Activated CD4-positive, alpha-beta T cell treated with anti-CD3 and anti-CD28 coated beads for 36 hours (primary cell): Measurements from ENCODE around the gene NIM1K. TPM values are rescaled to one million over a fixed set of nuclear protein-coding genes. Genes with fewer than 3 reads are reported as not detected.
A peak's percentile ranks its signal among the peaks of the same experiment; 100 is the strongest.

ENCODE experiments used
- ATAC-seq: fragments of 200-7000 bp; cut with Tn5 transposase; one replicate; pipeline ENCODE4 v1.10.0; 2021; ENCODE audit warnings: mild to moderate bottlenecking, moderate library complexity
- CTCF ChIA-PET: fragments of 350-600 bp; sonication (Branson Sonifier 250); formaldehyde crosslinking; loops from one replicate; lab custom pipeline; 2021; ENCODE audit warnings: antibody characterized with exemption; lab: Charles Lee
- POLR2A ChIA-PET: fragments of 350-600 bp; sonication (Branson Sonifier 250); formaldehyde crosslinking; loops from one replicate; lab custom pipeline; 2021; ENCODE audit warnings: antibody characterized with exemption, inconsistent platforms; lab: Charles Lee
- DNase-seq: peaks from one replicate; pipeline ENCODE4 v3.0.0-alpha.2; 2020
- H3K27ac Mint-ChIP-seq: one replicate; pipeline ENCODE4 v1.8.0; 2021; ENCODE audit warnings: mixed read lengths
- H3K27me3 Mint-ChIP-seq: one replicate; pipeline ENCODE4 v1.8.0; 2021; ENCODE audit warnings: mixed read lengths
- H3K36me3 Mint-ChIP-seq: one replicate; pipeline ENCODE4 v1.8.0; 2021; ENCODE audit warnings: low read depth, mixed read lengths
- H3K4me1 Mint-ChIP-seq: one replicate; pipeline ENCODE4 v1.8.0; 2021; ENCODE audit warnings: mixed read lengths
- H3K4me3 Mint-ChIP-seq: one replicate; pipeline ENCODE4 v1.8.0; 2021; ENCODE audit warnings: mild to moderate bottlenecking, moderate library complexity, mixed read lengths
- H3K9me3 Mint-ChIP-seq: one replicate; pipeline ENCODE4 v1.8.0; 2021; ENCODE audit warnings: low read depth, mixed read lengths
- intact Hi-C, 2 experiments: fragments of 100-400 bp; cut with DNase I in 1 of 2; cut with micrococcal nuclease in 1 of 2; formaldehyde crosslinking; loops; one replicate each; pipeline versions ENCODE4 v1.14.2 to v1.15.1; 2022 to 2024; cut with DNase I, micrococcal nuclease
- total RNA-seq, 2 experiments: library from RNA; stranded (reverse); gene quantifications; one replicate each; pipeline ENCODE4 v1.2.3, GENCODE V29; 2021

NIM1K gene
- total RNA-seq, 2 experiments from 2014 or later = 2.1 to 2.3 TPM

GRCh38 chr5:43207601-43208000 lies 15.6 kb downstream of the NIM1K start:
- POLR2A ChIA-PET = no interaction called here
- no peaks in the 10 kb centered on the region for H3K36me3 Mint-ChIP-seq
- no peak for ATAC-seq
- intact Hi-C loops = no loop called here
- H3K9me3 Mint-ChIP-seq = no peaks in the 10 kb centered on the region
- no peak overlapping the region for H3K27ac Mint-ChIP-seq
- CTCF ChIA-PET = interaction anchor here (1.7 kb wide), 1 partner anchor 8 kb away, joined by 5 read pairs; no protein-coding TSS in a partner anchor
- H3K27me3 Mint-ChIP-seq = peaks cover 14% of the 10 kb centered on the region
- no peak overlapping the region for H3K4me3 Mint-ChIP-seq
- no peak for DNase-seq
- no peaks in the 10 kb centered on the region for H3K4me1 Mint-ChIP-seq

DNA sequence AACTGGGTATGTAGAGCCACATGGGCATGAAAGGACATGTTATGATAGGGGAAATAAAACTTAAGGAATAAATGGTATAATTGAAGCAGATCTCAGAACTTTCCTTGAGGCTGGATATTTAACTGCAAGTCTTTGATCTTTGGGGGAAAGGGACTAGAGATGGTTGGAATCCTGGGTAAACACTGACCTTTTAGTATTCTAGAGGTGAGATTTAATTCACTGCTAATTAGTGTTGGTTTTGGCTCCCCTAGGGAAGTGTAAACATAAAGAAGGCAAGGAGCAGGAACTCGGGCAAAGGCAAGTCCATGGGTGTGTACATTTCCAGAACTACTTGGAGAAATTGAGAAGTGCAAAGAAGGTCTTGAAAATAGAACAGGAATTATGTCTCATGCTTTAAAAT lies 16.6 kb downstream of the NIM1K start:
- no peak for ATAC-seq
- H3K27ac Mint-ChIP-seq = no peak overlapping the region
- H3K36me3 Mint-ChIP-seq = no peaks in the 10 kb centered on the region
- no peak for DNase-seq
- no peak overlapping the region for H3K4me3 Mint-ChIP-seq
- H3K9me3 Mint-ChIP-seq = no peaks in the 10 kb centered on the region
- intact Hi-C loops = no loop called here
- POLR2A ChIA-PET = no interaction called here
- peaks cover 14% of the 10 kb centered on the region for H3K27me3 Mint-ChIP-seq
- no peaks in the 10 kb centered on the region for H3K4me1 Mint-ChIP-seq
- CTCF ChIA-PET = interaction anchor here (1.7 kb wide), 1 partner anchor 9 kb away, joined by 5 read pairs; no protein-coding TSS in a partner anchor

DNA sequence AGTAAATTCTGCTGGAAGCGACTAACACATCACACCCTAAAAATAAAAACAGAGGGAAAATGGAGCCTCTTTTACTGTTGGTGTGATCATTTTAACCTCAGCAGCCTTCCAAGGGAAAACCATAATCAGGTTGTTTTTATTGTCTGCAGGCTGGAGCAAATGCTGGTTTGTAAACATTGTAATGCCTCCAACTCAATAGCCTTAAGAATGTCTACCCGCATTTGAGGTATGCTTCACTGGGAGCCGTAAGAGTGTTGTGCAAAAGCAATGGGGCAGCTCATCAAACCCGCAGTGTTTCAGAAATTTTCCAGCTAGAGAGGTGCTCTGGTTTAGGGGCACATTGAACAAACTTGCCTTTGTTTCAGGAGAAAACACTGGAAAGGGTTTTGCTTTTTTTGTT lies 17.0 kb downstream of the NIM1K start:
- DNase-seq (no peak), ATAC-seq (no peak)
- H3K4me1 Mint-ChIP-seq = no peaks in the 10 kb centered on the region
- POLR2A ChIA-PET = no interaction called here
- no peaks in the 10 kb centered on the region for H3K36me3 Mint-ChIP-seq
- no peak overlapping the region for H3K27ac Mint-ChIP-seq
- intact Hi-C loops = no loop called here
- H3K4me3 Mint-ChIP-seq = no peak overlapping the region
- peaks cover 14% of the 10 kb centered on the region for H3K27me3 Mint-ChIP-seq
- no peaks in the 10 kb centered on the region for H3K9me3 Mint-ChIP-seq
- CTCF ChIA-PET = interaction anchor here (0.6 kb wide), 1 partner anchor 15 kb away, joined by 3 read pairs; no protein-coding TSS in a partner anchor

DNA sequence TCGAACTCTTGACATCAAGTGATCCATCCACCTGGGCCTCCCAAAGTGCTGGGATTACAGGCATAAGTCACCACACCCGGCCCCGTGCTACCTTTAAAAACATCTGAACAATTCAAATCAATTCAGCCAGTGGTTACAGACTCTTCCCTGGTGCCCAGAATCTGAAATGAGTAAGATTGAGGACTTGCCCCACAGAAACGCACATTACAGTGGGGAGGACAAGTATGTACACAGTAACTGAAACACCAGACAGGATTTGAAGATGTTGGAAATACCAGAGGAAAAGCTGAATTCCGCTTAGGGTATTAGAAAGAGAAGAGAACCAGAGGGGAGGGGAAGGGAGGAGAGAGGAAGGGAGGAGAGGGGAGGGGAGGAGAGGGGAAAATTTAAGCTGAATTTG lies 17.8 kb downstream of the NIM1K start:
- ChIA-PET POLR2A (no interaction called here), CTCF (interaction anchor here (0.6 kb wide), 1 partner anchor 14 kb away, joined by 3 read pairs; no protein-coding TSS in a partner anchor)
- H3K27ac Mint-ChIP-seq = no peak overlapping the region
- peaks cover 14% of the 10 kb centered on the region for H3K27me3 Mint-ChIP-seq
- no peaks in the 10 kb centered on the region for H3K4me1 Mint-ChIP-seq
- intact Hi-C loops = no loop called here
- H3K9me3 Mint-ChIP-seq = no peaks in the 10 kb centered on the region
- DNase-seq (no peak), ATAC-seq (no peak)
- no peak overlapping the region for H3K4me3 Mint-ChIP-seq
- H3K36me3 Mint-ChIP-seq = no peaks in the 10 kb centered on the region

DNA sequence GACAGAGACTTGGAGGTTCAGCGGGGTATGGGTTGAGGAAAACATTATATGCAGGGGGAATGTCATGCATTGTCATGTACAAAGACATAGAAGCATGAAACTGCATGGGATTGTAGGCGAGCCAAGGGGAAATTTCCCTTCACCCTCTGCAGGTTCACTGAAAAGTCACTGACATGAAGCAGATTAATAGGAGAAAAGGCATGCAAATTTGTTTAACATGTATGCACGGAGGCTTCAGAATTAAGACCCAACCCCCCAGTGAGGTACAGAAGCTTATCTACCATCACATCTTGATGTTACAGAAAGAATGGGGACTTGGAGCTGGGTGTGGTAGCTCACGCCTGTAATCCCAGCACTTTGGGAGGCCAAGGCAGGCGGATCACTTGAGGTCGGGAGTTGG lies 18.5 kb downstream of the NIM1K start:
- H3K27ac Mint-ChIP-seq = no peak overlapping the region
- intact Hi-C loops = no loop called here
- no peaks in the 10 kb centered on the region for H3K4me1 Mint-ChIP-seq
- no peak for ATAC-seq
- H3K9me3 Mint-ChIP-seq = no peaks in the 10 kb centered on the region
- no peak for DNase-seq
- H3K4me3 Mint-ChIP-seq = no peak overlapping the region
- ChIA-PET POLR2A (no interaction called here), CTCF (no interaction called here)
- peaks cover 14% of the 10 kb centered on the region for H3K27me3 Mint-ChIP-seq
- no peaks in the 10 kb centered on the region for H3K36me3 Mint-ChIP-seq

DNA sequence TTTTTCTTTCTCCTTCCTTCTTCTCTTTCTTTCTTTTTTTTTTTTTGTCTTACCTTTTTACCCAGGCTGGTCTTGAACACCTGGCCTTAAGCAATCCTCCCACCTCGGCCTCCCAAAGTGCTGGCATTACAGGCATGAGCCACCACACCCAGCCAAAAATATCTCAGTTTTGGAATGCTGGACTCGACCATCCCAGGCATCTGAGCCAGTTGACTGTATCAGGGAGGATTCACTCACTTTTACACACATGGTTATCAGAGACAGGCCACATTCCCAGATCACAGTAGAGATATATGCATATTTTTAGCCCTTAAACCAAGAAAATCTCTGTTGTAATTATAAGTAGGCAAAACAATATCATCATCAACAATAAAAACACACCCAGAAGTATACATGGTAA lies 21.9 kb downstream of the NIM1K start:
- H3K9me3 Mint-ChIP-seq = peaks cover 2% of the 10 kb centered on the region
- H3K27me3 Mint-ChIP-seq = peaks cover 4% of the 10 kb centered on the region
- H3K4me1 Mint-ChIP-seq = no peaks in the 10 kb centered on the region
- H3K36me3 Mint-ChIP-seq = peaks cover 2% of the 10 kb centered on the region
- no peak overlapping the region for H3K27ac Mint-ChIP-seq
- POLR2A ChIA-PET = no interaction called here
- CTCF ChIA-PET = no interaction called here
- ATAC-seq (no peak), DNase-seq (no peak)
- H3K4me3 Mint-ChIP-seq = no peak overlapping the region
- intact Hi-C loops = no loop called here

DNA sequence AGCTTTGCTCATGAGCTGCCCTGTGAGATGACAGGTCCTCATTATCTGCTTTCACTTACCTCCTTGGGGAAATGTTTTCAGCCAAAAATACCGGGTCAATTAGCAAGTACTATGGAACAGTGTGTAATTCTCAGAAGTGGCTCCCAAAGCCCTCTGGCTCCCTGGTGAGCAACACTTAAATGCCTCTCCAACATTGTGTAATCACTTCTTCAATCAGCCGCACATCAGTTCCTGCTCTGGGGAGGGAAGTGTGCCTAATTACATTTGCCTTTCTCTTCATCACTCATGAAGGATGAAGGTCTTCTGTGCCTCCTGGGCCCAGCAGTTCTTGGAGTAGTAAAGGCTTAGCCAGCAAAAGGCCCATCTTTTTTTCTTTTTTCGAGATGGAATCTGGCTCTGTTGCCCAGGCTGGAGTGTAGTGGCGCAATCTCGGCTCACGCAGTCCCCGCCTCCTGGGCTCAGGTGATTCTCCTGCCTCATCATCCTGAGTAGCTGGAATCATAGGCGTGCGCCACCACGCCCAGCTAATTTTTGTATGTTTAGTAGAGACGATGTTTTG lies 23.1 kb downstream of the NIM1K start:
- peaks cover 2% of the 10 kb centered on the region for H3K9me3 Mint-ChIP-seq
- DNase-seq = no peak
- ChIA-PET POLR2A (no interaction called here), CTCF (interaction anchor here (1.0 kb wide), 1 partner anchor 17 kb away, joined by 3 read pairs; no protein-coding TSS in a partner anchor)
- ATAC-seq = no peak
- peaks cover 1% of the 10 kb centered on the region for H3K27me3 Mint-ChIP-seq
- no peak overlapping the region for H3K27ac Mint-ChIP-seq
- no peak overlapping the region for H3K4me3 Mint-ChIP-seq
- peaks cover 2% of the 10 kb centered on the region for H3K36me3 Mint-ChIP-seq
- intact Hi-C loops = no loop called here
- H3K4me1 Mint-ChIP-seq = no peaks in the 10 kb centered on the region

DNA sequence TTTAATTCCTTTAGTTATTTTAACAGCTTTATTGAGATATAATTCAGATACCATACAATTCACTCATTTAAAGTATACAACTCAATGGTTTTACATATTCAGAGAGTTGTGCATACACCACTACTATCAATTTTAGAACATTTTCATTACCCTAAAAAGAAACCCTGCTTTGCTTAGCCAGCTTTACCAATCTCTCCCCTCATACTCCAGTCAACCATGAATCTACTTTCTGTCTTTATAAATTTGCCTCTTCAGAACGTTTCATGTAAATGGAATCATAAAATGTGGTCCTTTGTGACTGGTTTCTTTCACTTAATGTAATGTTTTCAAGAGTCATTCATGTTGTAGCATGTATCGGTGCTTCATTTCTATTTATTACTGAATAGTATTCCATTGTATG lies 24.9 kb downstream of the NIM1K start:
- Mint-ChIP-seq H3K36me3 (peaks cover 2% of the 10 kb centered on the region), H3K4me1 (no peaks in the 10 kb centered on the region), H3K9me3 (peaks cover 2% of the 10 kb centered on the region), H3K27ac (no peak overlapping the region), H3K4me3 (no peak overlapping the region), H3K27me3 (peaks cover 1% of the 10 kb centered on the region)
- no peak for DNase-seq
- CTCF ChIA-PET = interaction anchor here (0.8 kb wide), 1 partner anchor 172 kb away, joined by 3 read pairs; no protein-coding TSS in a partner anchor
- POLR2A ChIA-PET = no interaction called here
- no peak for ATAC-seq
- intact Hi-C loops = no loop called here

GRCh38 chr5:43219120-43219519 lies 27.1 kb downstream of the NIM1K start:
- ChIA-PET CTCF (interaction anchor here (1.4 kb wide), 1 partner anchor 20 kb away, joined by 3 read pairs; no protein-coding TSS in a partner anchor), POLR2A (no interaction called here)
- H3K27me3 Mint-ChIP-seq = peaks cover 1% of the 10 kb centered on the region
- no peak overlapping the region for H3K27ac Mint-ChIP-seq
- H3K4me1 Mint-ChIP-seq = no peaks in the 10 kb centered on the region
- ATAC-seq = no peak
- intact Hi-C loops = no loop called here
- no peak for DNase-seq
- H3K9me3 Mint-ChIP-seq = peaks cover 2% of the 10 kb centered on the region
- H3K4me3 Mint-ChIP-seq = no peak overlapping the region
- peaks cover 2% of the 10 kb centered on the region for H3K36me3 Mint-ChIP-seq

DNA sequence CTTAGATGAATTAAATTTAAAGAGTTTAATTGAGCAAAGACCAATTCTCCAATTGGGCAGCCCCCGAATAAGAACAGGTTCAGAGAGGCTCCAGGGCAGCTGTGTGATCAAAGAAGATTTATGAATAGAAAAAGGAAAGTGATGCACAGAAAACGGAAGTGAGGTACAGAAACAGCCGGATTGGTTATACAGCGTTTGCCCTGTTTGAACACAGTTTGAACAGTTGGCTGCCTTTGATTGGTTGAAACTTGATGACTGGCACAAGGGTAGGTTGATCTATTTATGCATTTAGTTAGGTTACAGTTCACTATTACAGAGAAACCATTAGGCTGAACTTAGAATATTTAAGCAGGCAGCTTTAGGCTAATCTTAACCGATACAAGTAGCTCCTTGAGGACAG lies 29.5 kb downstream of the NIM1K start:
- CTCF ChIA-PET = no interaction called here
- no peaks in the 10 kb centered on the region for H3K4me1 Mint-ChIP-seq
- POLR2A ChIA-PET = no interaction called here
- H3K9me3 Mint-ChIP-seq = peaks cover 2% of the 10 kb centered on the region
- H3K27me3 Mint-ChIP-seq = peaks cover 1% of the 10 kb centered on the region
- peaks cover 2% of the 10 kb centered on the region for H3K36me3 Mint-ChIP-seq
- no peak for ATAC-seq
- no peak overlapping the region for H3K27ac Mint-ChIP-seq
- DNase-seq = no peak
- intact Hi-C loops = no loop called here
- no peak overlapping the region for H3K4me3 Mint-ChIP-seq

GRCh38 chr5:43225649-43226245 lies 33.7 kb downstream of the NIM1K start:
- Mint-ChIP-seq H3K36me3 (no peaks in the 10 kb centered on the region), H3K4me1 (no peaks in the 10 kb centered on the region), H3K9me3 (no peaks in the 10 kb centered on the region), H3K4me3 (no peak overlapping the region), H3K27ac (no peak overlapping the region), H3K27me3 (no peaks in the 10 kb centered on the region)
- CTCF ChIA-PET = interaction anchor here (0.8 to 2.0 kb wide), 2 partner anchors 121 to 164 kb away, joined by 4 to 13 read pairs; no protein-coding TSS in a partner anchor
- peak; percentile 26 for ATAC-seq
- POLR2A ChIA-PET = no interaction called here
- intact Hi-C loops = loop anchor here in 1 of 2 experiments (5.0 kb wide), 1 partner anchor 382 kb away; no protein-coding TSS in a partner anchor
- no peak for DNase-seq

DNA sequence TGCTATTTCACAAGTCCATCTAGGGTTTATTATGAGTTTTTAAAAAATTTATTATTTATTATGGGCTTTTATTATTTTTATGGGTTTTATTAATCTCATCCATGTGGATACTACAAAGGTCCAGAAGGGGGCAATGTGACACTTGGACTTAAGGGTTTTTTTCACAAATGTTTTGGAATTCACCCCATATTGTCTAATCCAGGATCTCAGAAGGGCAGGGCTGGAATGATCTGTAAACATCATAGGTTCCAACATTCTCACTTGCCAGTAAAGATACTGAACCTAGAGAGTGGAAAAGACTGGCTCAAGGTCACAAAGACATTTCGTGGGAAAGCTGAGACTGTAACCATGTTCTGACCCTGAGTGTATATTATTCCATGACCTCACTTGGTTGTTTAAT lies 35.6 kb downstream of the NIM1K start:
- ATAC-seq = peak; percentile 26
- DNase-seq = no peak
- H3K4me1 Mint-ChIP-seq = no peaks in the 10 kb centered on the region
- ChIA-PET POLR2A (no interaction called here), CTCF (interaction anchor here (0.6 to 2.0 kb wide), 3 partner anchors 70 to 162 kb away, joined by 3 to 13 read pairs (median 4); no protein-coding TSS in a partner anchor)
- H3K27ac Mint-ChIP-seq = no peak overlapping the region
- no peak overlapping the region for H3K4me3 Mint-ChIP-seq
- H3K36me3 Mint-ChIP-seq = no peaks in the 10 kb centered on the region
- intact Hi-C loops = loop anchor here (1.0 to 5.0 kb wide), 2 partner anchors 162 to 380 kb away; no protein-coding TSS in a partner anchor
- no peaks in the 10 kb centered on the region for H3K27me3 Mint-ChIP-seq
- H3K9me3 Mint-ChIP-seq = no peaks in the 10 kb centered on the region
